Mesodermal cell (in vitro differentiated cells): ENCODE results near the gene AXIN1.
A peak's percentile ranks its signal among the peaks of the same experiment; 100 is the strongest.
"Not testable (repeated sequence)": the region's sequence is repeated elsewhere in the genome, so short reads cannot be mapped to it uniquely, and the experiment has no call there.

ENCODE experiments used
- H3K27ac ChIP-seq: 2 replicates; pipeline ENCODE4 v1.7.0; 2013; ENCODE audit warnings: mild to moderate bottlenecking, low read depth, low read length, moderate library complexity; ENCODE audit not compliant: severe bottlenecking
- H3K36me3 ChIP-seq: 2 replicates; pipeline ENCODE4 v1.7.1; 2013; ENCODE audit warnings: mild to moderate bottlenecking, low read length, moderate library complexity; ENCODE audit not compliant: control insufficient read depth, insufficient read depth
- H3K4me1 ChIP-seq: one replicate; pipeline ENCODE4 v1.7.1; 2013; ENCODE audit warnings: mild to moderate bottlenecking, low read length; ENCODE audit not compliant: insufficient read depth, control insufficient read depth, poor library complexity, severe bottlenecking
- H3K4me3 ChIP-seq: 2 replicates; pipeline ENCODE4 v1.7.0; 2013; ENCODE audit warnings: low read length, control low read depth, mild to moderate bottlenecking; ENCODE audit not compliant: insufficient read depth, poor library complexity, severe bottlenecking; ENCODE audit errors: extremely low read depth
- H3K9me3 ChIP-seq: 2 replicates; pipeline ENCODE4 v1.7.1; 2013; ENCODE audit warnings: mild to moderate bottlenecking, low read length, moderate library complexity; ENCODE audit not compliant: control insufficient read depth
- WGBS, 2 experiments: methylation state at CpG; one replicate each; pipeline ENCODE4 v1.1.5; 2013; ENCODE audit warnings: missing lambda C conversion rate in 2 of 2; ENCODE audit not compliant: insufficient coverage in 2 of 2; 5-methylcytosine and 5-hydroxymethylcytosine counted together

The AXIN1 gene

GRCh38 chr16:348495-348894 is 4.0 kb downstream of the AXIN1 start:
- H3K27ac ChIP-seq: not testable (repeated sequence)

DNA sequence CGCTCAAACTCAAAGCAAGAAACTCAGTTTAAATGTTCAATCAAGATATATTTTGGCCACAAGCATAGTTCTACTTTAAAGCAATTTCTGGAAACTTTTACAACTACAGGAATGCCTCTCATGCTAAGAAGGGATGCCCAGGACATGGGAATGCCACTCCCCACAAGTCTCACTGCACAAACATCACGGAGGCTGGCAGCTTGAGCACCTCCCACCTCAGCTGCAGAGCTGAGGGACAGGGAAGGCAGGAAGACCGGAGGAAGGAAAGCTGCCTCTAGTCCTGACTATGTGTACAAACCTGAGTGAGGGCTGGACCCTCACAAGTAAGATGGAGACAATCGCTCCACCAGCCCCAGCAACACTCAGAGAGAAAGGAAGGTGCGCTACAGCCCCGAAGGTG is 5.3 kb downstream of the AXIN1 start:
- Histone ChIP-seq H3K36me3 (peaks cover 56% of the 10 kb centered on the region), H3K4me1 (peaks cover 34% of the 10 kb centered on the region)
- 94 to 97% methylated on average over 5 of the region's 6 CpGs for WGBS, 2 experiments

More at GRCh38 chr16:348495-348894, 4.0 kb downstream of the AXIN1 start:
- not testable (repeated sequence) for H3K4me3 ChIP-seq, H3K9me3 ChIP-seq
- peaks cover 34% of the 10 kb centered on the region for H3K4me1 ChIP-seq
- WGBS, 2 experiments: 97 to 98% methylated on average over 6 to 7 of the region's 10 CpGs
- peaks cover 43% of the 10 kb centered on the region for H3K36me3 ChIP-seq

DNA sequence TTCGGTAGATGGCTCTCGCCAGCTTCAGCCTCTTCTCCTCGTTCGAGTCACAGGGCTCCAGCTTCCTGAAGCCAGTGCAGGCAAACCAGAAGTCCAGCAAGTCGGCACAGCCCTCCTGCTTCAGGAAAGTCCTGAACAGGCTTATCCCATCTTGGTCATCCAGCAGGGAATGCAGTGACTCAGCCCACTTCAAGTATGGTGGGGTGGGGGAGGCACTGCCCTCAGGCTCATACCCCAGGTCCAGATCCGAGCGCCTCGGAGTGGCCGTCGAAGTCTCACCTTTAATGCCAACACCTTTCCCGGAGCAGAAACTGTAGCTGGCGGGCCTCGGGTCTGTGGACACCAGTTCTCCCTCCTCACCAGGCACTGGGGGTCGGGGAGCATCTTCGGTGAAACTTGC is 5.9 kb downstream of the AXIN1 start:
- 93% methylated on average over 13 to 14 of the region's 15 CpGs for WGBS, 2 experiments
- Histone ChIP-seq H3K4me1 (peaks cover 34% of the 10 kb centered on the region), H3K27ac (peak overlapping the region; percentile 64), H3K9me3 (no peaks in the 10 kb centered on the region), H3K4me3 (no peak overlapping the region), H3K36me3 (peaks cover 57% of the 10 kb centered on the region)

More for the DNA sequence above, 5.3 kb downstream of the AXIN1 start:
- Histone ChIP-seq H3K27ac (peak overlapping the region; percentile 64), H3K4me3 (no peak overlapping the region), H3K9me3 (no peaks in the 10 kb centered on the region)

DNA sequence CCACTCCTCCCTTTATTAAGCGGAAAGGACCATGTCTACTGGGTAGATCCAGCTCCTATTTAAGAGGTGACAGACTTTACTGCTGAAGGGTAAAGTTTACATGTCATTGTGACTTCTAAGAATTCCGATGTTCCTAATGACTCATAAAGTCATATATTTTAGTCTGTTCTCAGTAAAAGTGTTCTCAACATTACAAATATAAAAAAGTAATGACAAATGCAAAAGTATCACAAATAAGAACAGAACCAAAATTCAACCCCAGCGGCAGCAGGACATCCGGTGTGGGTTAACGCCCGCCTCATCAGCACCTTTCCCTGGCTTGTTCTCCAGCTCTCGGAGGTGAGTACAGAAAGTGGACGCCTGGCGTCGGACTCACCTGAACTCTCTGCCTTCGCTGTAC is 6.8 kb downstream of the AXIN1 start:
- no peak overlapping the region for H3K4me3 ChIP-seq
- 81 to 97% methylated on average over 3 to 9 of the region's 11 CpGs for WGBS, 2 experiments

DNA sequence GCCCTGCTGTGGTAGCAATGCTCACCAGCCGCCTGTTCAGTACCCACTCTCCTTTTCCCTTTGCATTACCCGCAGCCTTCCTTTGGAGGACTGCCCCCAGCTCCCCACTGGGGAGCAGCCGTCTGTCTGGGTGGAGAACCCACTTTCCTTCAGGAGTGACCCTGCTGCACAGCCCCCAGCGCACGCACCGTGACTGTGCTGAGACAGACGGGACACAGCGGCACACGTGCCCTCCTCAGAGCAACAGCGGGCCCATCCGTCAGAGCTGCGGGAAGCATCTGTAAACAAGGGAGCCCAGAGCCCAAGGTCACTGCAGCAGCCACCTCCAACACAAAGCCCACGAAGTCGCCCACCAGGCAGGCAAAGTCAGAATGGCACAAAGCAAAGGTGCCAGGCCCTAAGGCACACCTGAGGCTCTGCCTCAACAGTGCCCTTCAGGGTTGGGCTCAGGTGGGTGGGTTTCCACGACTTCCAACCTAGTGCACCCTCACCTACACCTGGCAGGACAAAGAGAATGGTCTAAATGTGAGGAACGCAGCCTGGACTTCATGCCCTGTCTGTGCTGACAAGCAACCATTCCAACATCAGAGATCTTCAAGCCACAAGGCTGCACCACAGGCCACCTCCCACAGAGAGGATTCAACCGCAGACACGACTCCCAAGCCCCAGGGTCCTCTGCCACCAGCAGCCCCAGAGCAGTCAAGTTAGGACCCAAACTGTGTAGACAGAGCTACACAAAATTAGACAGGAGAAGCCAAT is 9.9 kb downstream of the AXIN1 start:
- Histone ChIP-seq H3K9me3 (no peaks in the 10 kb centered on the region), H3K36me3 (peaks cover 50% of the 10 kb centered on the region), H3K27ac (no peak overlapping the region), H3K4me1 (peaks cover 20% of the 10 kb centered on the region), H3K4me3 (no peak overlapping the region)
- 94 to 95% methylated on average over 15 to 18 of the region's 18 CpGs for WGBS, 2 experiments

More for the DNA sequence above, 6.8 kb downstream of the AXIN1 start:
- Histone ChIP-seq H3K9me3 (no peaks in the 10 kb centered on the region), H3K4me1 (peaks cover 34% of the 10 kb centered on the region), H3K36me3 (peaks cover 57% of the 10 kb centered on the region), H3K27ac (peak overlapping the region; percentile 64)

- not testable (repeated sequence) for H3K9me3 ChIP-seq, H3K4me3 ChIP-seq, H3K27ac ChIP-seq
- Histone ChIP-seq H3K4me1 (peaks cover 14% of the 10 kb centered on the region), H3K36me3 (peaks cover 45% of the 10 kb centered on the region)
- 85 to 93% methylated on average over 9 of the region's 13 CpGs for WGBS, 2 experiments
Measured at GRCh38 chr16:341974-342336, 10.6 kb downstream of the AXIN1 start.

DNA sequence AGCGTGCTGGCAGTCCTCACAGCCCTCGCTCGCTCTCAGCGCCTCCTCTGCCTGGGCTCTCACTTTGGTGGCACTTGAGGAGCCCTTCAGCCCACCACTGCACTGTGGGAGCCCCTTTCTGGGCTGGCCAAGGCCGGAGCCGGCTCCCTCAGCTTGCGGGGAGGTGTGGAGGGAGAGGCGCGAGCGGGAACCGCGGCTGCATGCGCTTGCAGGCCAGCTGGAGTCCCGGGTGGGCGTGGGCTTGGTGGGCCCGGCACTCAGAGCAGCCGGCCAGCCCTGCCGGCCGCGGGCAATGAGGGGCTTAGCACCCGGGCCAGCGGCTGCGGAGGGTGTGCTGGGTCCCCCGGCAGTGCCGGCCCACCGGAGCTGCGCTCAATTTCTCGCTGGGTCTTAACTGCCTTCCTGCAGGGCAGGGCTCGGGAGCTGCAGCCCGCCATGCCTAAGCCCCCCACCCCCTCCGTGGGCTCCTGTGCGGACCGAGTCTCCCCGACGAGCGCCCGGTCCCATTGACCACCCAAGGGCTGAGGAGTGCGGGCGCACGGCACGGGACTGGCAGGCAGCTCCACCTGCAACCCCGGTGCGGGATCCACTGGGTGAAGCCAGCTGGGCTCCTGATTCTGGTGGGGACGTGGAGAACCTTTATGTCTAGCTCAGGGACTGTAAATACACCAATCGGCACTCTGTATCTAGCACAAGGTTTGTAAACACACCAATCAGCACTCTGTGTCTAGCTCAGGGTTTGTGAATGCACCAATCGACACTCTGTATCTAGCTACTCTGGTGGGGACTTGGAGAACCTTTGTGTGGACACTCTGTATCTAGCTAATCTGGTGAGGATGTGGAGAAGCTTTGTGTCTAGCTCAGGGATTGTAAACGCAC is 11.2 kb downstream of the AXIN1 start:
- 97 to 98% methylated on average over 26 to 30 of the region's 47 CpGs for WGBS, 2 experiments
- not testable (repeated sequence) for H3K4me3 ChIP-seq, H3K4me1 ChIP-seq, H3K27ac ChIP-seq, H3K9me3 ChIP-seq
- H3K36me3 ChIP-seq: peaks cover 45% of the 10 kb centered on the region

DNA sequence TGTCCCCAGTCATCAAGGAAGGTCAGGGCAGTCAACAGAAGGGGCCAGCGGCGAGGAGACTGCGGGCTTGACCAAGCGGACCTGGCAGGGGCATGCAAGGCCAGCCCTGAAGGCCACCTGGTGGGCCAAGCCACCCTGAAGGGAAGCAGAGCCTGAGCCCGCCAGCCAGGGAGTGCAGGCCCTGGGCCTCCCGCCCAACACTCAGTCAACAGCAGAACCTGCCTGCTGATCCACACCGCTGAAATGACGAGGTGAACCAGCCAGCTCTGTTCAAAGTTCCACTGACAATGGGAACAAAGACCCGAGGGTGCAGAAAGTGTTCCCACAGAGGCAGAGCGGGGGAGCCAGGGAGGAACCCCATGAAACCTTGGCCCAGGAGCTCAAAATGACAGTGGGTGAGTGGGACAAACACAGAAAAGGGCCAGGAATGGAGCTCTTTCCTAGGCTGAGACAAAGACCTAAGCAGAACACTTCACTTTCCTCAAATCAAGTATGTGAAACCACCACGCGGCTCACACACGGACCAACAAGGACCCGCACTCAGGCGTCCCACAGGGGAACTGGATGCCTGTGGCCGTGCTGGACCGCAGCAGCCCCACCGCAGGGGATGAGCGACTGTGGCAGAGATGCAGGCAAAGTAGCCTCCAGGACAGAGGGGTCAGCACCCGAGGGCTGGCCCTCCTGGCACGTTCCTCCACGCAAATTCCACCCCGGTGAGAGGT is 12.0 kb downstream of the AXIN1 start:
- Histone ChIP-seq H3K36me3 (peaks cover 37% of the 10 kb centered on the region), H3K9me3 (no peaks in the 10 kb centered on the region), H3K27ac (no peak overlapping the region), H3K4me3 (no peak overlapping the region), H3K4me1 (no peaks in the 10 kb centered on the region)
- 97 to 98% methylated on average over 21 to 22 of the region's 23 CpGs for WGBS, 2 experiments

DNA sequence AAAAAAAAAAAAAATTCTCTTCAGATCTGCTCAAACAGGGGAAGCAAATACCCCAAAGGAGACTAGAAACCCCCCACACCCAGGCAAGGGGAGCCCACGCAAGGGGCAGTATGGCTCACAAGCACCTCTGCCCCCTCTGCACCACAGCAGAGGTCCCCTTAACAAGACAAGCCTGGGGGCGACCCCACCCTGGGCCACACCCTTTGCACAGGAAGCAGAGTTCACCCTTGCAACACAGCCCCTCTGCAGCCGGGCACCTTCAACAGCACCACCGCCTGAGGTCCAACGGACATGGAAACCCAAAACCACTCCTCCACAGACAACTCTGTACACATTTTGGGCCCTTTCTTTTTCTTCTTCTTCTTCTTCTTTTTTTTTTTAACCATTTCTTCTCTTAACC is 12.8 kb downstream of the AXIN1 start:
- WGBS, 2 experiments: 97 to 98% methylated on average over 4 to 5 of the region's 5 CpGs
- no peaks in the 10 kb centered on the region for H3K4me1 ChIP-seq
- no peak overlapping the region for H3K27ac ChIP-seq
- no peaks in the 10 kb centered on the region for H3K9me3 ChIP-seq
- H3K36me3 ChIP-seq: peaks cover 29% of the 10 kb centered on the region
- H3K4me3 ChIP-seq: no peak overlapping the region

GRCh38 chr16:337975-338575 is 14.4 kb downstream of the AXIN1 start:
- Histone ChIP-seq H3K4me3 (no peak overlapping the region), H3K36me3 (peaks cover 16% of the 10 kb centered on the region), H3K4me1 (no peaks in the 10 kb centered on the region), H3K9me3 (no peaks in the 10 kb centered on the region), H3K27ac (no peak overlapping the region)
- WGBS, 2 experiments: 92 to 93% methylated on average over 18 to 19 of the region's 21 CpGs
